Subcutaneous abdominal adipose tissue (tissue), 5 donors: ENCODE results near the gene STAT2.

Source experiments
- H3K27ac ChIP-seq: one replicate; pipeline ENCODE4 v1.7.0; 2013; ENCODE audit warnings: low read depth, mild to moderate bottlenecking, inconsistent platforms, low read length, moderate library complexity
- H3K27me3 ChIP-seq, 5 donors: one replicate each; pipeline ENCODE4 v1.7.0; 2013; ENCODE audit warnings: low read length in 5 of 5, inconsistent platforms in 1 of 5; ENCODE audit not compliant: control insufficient read depth in 5 of 5, insufficient read depth in 4 of 5
- H3K36me3 ChIP-seq, 5 donors: one replicate each; pipeline ENCODE4 v1.7.0; 2013; ENCODE audit warnings: low read length in 5 of 5; ENCODE audit not compliant: control insufficient read depth in 5 of 5, insufficient read depth in 5 of 5
- H3K4me1 ChIP-seq, 5 donors: one replicate each; pipeline ENCODE4 v1.7.0; 2013; ENCODE audit warnings: low read length in 5 of 5, mild to moderate bottlenecking in 3 of 5, moderate library complexity in 1 of 5; ENCODE audit not compliant: control insufficient read depth in 5 of 5, insufficient read depth in 5 of 5
- H3K4me3 ChIP-seq, 5 donors: one replicate each; pipeline ENCODE4 v1.7.0; 2013; ENCODE audit warnings: low read length in 5 of 5, low read depth in 1 of 5
- H3K9ac ChIP-seq, 5 donors: one replicate each; pipeline ENCODE4 v1.7.0; 2013; ENCODE audit warnings: low read length in 5 of 5, mild to moderate bottlenecking in 4 of 5, moderate library complexity in 3 of 5
- H3K9me3 ChIP-seq, 5 donors: one replicate each; pipeline ENCODE4 v1.7.0; 2013; ENCODE audit warnings: low read length in 5 of 5; ENCODE audit not compliant: control insufficient read depth in 5 of 5
- donor health status: healthy.
- donor health status: healthy.
- donor health status: healthy.
- donor health status: healthy.
- donor health status: healthy.

Gene STAT2

GRCh38 chr12:56315249-56315621 is 44.7 kb downstream of the STAT2 start:
- Histone ChIP-seq H3K9me3 (no peaks in the 10 kb centered on the region), H3K4me3 (peak overlapping the region; percentile 96 to 99 (median 99)), H3K27ac (peak overlapping the region; percentile 88), H3K36me3 (peaks cover 18 to 41% (median 27%) of the 10 kb centered on the region in 5 donors), H3K27me3 (no peaks in the 10 kb centered on the region), H3K9ac (peak overlapping the region; percentile 75 to 100 (median 95)), H3K4me1 (peaks cover 5 to 22% (median 18%) of the 10 kb centered on the region in 5 donors)

GRCh38 chr12:56311003-56311402 is 48.9 kb downstream of the STAT2 start:
- H3K9me3 ChIP-seq, result no peaks in the 10 kb centered on the region
- H3K4me3 ChIP-seq, result no peak overlapping the region
- peaks cover 5 to 15% (median 13%) of the 10 kb centered on the region in 5 donors for H3K4me1 ChIP-seq
- no peak overlapping the region for H3K9ac ChIP-seq
- no peaks in the 10 kb centered on the region for H3K27me3 ChIP-seq
- H3K36me3 ChIP-seq, result peaks cover 11 to 50% (median 20%) of the 10 kb centered on the region in 5 donors
- H3K27ac ChIP-seq, result no peak overlapping the region

GRCh38 chr12:56308714-56309113 is 51.2 kb downstream of the STAT2 start:
- no peaks in the 10 kb centered on the region for H3K9me3 ChIP-seq
- H3K36me3 ChIP-seq, result peaks cover 11 to 57% (median 26%) of the 10 kb centered on the region in 5 donors
- H3K4me1 ChIP-seq, result no peaks in the 10 kb centered on the region
- H3K27me3 ChIP-seq, result no peaks in the 10 kb centered on the region
- no peak overlapping the region for H3K27ac ChIP-seq
- no peak overlapping the region for H3K9ac ChIP-seq
- no peak overlapping the region for H3K4me3 ChIP-seq

- H3K4me1 ChIP-seq, result no peaks in the 10 kb centered on the region
- no peak overlapping the region for H3K4me3 ChIP-seq
- H3K9me3 ChIP-seq, result no peaks in the 10 kb centered on the region
- peaks cover 11 to 57% (median 26%) of the 10 kb centered on the region in 5 donors for H3K36me3 ChIP-seq
- no peaks in the 10 kb centered on the region for H3K27me3 ChIP-seq
- H3K27ac ChIP-seq, result no peak overlapping the region
- no peak overlapping the region for H3K9ac ChIP-seq
These were observed 52.5 kb downstream of the STAT2 start for GRCh38 chr12:56307221-56307965.

GRCh38 chr12:56304872-56305590 is 54.9 kb downstream of the STAT2 start:
- H3K27me3 ChIP-seq, result no peaks in the 10 kb centered on the region
- no peaks in the 10 kb centered on the region for H3K9me3 ChIP-seq
- H3K36me3 ChIP-seq, result peaks cover 4 to 44% (median 18%) of the 10 kb centered on the region in 5 donors
- no peak overlapping the region for H3K4me3 ChIP-seq
- no peak overlapping the region for H3K9ac ChIP-seq
- peaks cover 8 to 20% (median 16%) of the 10 kb centered on the region in 5 donors for H3K4me1 ChIP-seq
- H3K27ac ChIP-seq, result no peak overlapping the region

GRCh38 chr12:56304276-56304675 is 55.6 kb downstream of the STAT2 start:
- H3K27ac ChIP-seq, result no peak overlapping the region
- H3K36me3 ChIP-seq, result peaks cover 0 to 37% (median 14%) of the 10 kb centered on the region in 5 donors

GRCh38 chr12:56300644-56301464 is 59.1 kb downstream of the STAT2 start:
- Histone ChIP-seq H3K4me3 (peak overlapping the region; percentile 72 to 96 (median 92)), H3K36me3 (peaks cover 0 to 13% (median 6%) of the 10 kb centered on the region in 5 donors), H3K9ac (peak overlapping the region; percentile 59 to 95 (median 74)), H3K4me1 (peaks cover 17 to 56% (median 55%) of the 10 kb centered on the region in 5 donors), H3K27ac (peak overlapping the region; percentile 98), H3K9me3 (no peaks in the 10 kb centered on the region), H3K27me3 (no peaks in the 10 kb centered on the region)

More at GRCh38 chr12:56304276-56304675, 55.6 kb downstream of the STAT2 start:
- H3K9me3 ChIP-seq, result no peaks in the 10 kb centered on the region
- peaks cover 11 to 23% (median 22%) of the 10 kb centered on the region in 5 donors for H3K4me1 ChIP-seq
- H3K4me3 ChIP-seq, result no peak overlapping the region
- H3K9ac ChIP-seq, result no peak overlapping the region
- no peaks in the 10 kb centered on the region for H3K27me3 ChIP-seq

GRCh38 chr12:56299853-56300643 is 59.9 kb downstream of the STAT2 start, which contains the start of gene CS:
Gene CS, minus strand, starts transcription at chr12:56300330. Its CDS starts 129 bp downstream, at chr12:56300201.
- Histone ChIP-seq H3K9ac (peak within 1 kb of the TSS; percentile 81 to 95 (median 93)), H3K9me3 (no peaks in the 10 kb centered on the region), H3K36me3 (peaks cover 0 to 8% (median 5%) of the 10 kb centered on the region in 5 donors), H3K4me1 (peaks cover 17 to 60% (median 55%) of the 10 kb centered on the region in 5 donors), H3K27ac (peak within 1 kb of the TSS; percentile 98), H3K4me3 (peak within 1 kb of the TSS; percentile 72 to 96 (median 93)), H3K27me3 (no peaks in the 10 kb centered on the region)

- Histone ChIP-seq H3K4me1 (peaks cover 17 to 67% (median 62%) of the 10 kb centered on the region in 5 donors), H3K9me3 (no peaks in the 10 kb centered on the region), H3K36me3 (peaks cover 0 to 6% (median 2%) of the 10 kb centered on the region in 5 donors), H3K9ac (peak overlapping the region; percentile 81 to 95 (median 93)), H3K27me3 (no peaks in the 10 kb centered on the region), H3K4me3 (peak overlapping the region; percentile 72 to 96 (median 93)), H3K27ac (peak overlapping the region; percentile 98)
These were observed 60.5 kb downstream of the STAT2 start for GRCh38 chr12:56299308-56299852.
